COLO668 (cell line): ENCODE data around the gene STAT4.

Source experiments
- DNase-seq: peaks from one replicate; lab custom pipeline; 2025; ENCODE audit not compliant: unreplicated experiment; lab: John Stamatoyannopoulos, UW

STAT4 gene

DNA sequence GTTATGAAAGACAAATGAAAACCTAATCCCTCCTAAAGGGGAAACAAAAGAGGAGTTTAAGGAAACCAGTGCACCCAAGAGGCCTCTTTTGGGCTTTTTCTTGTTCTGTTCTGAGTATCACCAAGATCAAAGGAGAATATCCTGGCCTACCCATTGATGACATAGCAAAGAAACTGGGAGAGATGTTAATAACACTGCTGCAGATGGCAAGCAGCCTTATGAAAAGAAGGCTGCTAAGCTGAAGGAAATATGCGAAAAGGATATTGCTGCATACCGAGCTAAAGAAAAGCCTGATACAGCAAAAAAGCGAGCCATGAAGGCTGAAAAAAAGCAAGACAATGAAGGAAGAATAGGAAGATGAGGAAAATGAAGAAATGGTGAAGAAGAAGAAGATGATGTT, 23.6 kb upstream of the STAT4 start:
- no peak for DNase-seq

DNA sequence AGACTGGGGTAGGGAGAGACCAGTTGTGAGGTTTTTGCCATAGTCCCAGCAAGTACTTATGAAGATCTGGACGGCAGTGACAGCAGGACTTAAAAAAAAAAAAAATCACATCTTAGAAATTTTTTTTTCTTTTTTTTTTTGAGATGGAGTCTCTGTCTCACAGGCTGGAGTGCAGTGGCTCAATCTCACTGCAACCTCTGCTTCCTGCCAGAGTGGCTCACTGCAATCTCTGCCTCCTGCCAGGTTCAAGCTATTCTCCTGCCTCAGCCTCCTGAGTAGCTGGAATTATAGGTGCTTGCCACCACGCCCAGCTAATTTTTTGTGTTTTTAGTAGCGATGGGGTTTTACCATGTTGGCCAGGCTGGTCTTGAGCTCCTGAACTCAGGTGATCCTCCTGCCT, 22.4 kb upstream of the STAT4 start:
- DNase-seq = no peak

DNA sequence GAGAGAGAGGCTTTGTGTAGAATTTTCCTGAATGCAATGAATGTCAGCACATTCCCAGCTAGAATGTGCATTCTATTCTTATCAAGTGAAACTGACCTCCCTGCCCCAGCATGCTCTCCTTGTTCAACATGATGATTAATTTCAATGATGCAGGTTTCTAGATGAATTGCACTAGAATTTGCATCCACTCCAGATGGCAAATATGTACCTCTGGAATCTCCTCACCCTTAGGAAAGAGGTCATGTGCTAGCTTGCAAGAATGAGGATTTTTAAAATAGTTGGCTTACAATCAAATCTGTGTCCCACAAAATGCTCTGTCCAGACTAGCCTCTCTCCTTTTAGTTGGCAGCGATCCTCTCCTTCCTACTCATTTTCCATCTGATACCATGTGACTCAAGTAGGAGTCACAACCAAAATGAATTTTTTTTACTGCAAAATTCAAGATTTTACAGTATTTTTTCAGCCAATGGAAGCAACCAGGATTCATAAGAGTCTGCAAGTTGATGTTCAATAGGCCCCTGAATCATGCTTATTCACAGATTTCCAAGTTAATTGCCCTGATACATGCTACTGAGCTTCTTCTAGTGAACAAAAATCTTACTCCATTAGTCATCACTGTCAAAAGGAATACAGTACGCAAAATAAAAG, 21.0 kb upstream of the STAT4 start:
- DNase-seq = no peak

GRCh38 chr2:191171286-191171685, 20.5 kb upstream of the STAT4 start:
- no peak for DNase-seq

GRCh38 chr2:191170773-191171172, 20.0 kb upstream of the STAT4 start:
- DNase-seq = no peak

DNA sequence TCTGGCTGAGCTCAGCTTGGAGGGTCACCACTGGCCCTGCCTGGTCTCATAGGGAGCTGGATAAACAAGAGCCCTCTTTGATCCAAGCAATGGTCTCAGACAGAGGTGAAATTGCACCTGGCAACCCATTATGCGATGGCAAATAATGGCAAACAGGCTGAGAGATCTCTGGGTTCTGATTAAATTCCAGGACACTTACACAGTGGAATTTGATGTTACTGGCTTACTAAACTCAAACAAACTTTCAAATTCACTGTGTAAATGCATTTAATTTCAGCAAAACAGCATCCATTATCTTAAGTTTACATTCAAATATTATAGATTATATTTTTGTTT, 19.5 kb upstream of the STAT4 start:
- DNase-seq = no peak

DNA sequence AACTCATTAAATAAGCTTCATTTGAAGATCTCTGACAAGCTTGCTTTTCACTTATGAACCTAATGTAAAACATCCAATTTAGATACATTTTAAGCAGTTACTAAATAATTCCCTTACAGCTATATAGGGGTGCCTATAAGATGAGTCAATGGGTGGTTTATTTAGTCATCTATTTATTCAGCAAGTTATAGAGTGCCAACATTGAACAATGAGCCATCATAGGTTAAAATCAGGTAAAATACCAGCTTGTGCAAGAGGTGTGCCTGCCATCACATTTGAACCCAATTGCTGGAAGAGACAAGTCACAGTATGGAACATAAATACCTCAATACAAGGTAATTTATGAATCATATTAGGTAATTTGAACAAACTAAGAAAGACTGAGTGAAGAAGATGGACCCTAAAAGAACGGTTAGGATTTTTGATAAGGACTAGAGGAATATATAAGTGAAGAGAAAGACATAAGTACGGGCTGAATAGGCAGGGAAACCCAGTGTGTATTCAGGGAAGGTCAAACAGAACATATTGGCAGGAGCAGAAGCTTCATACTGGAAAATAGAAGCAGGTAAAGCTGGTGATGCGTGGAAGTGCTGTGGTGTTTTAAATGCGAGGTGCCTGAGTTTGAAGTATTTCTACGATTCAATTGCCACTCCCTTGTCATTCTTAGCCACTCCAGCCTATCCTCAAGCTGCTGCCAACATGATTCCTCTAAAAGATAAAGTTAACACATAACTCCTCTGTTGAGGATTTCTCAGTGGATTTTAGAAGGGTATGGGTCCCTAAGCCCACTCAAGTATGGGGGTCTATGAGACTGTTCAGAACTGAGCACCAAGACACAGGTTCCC, 18.9 kb upstream of the STAT4 start:
- DNase-seq = no peak

- DNase-seq = no peak
Measured at GRCh38 chr2:191167766-191168165, 17.0 kb upstream of the STAT4 start.

- no peak for DNase-seq
Measured at GRCh38 chr2:191166756-191167445, 16.1 kb upstream of the STAT4 start.

DNA sequence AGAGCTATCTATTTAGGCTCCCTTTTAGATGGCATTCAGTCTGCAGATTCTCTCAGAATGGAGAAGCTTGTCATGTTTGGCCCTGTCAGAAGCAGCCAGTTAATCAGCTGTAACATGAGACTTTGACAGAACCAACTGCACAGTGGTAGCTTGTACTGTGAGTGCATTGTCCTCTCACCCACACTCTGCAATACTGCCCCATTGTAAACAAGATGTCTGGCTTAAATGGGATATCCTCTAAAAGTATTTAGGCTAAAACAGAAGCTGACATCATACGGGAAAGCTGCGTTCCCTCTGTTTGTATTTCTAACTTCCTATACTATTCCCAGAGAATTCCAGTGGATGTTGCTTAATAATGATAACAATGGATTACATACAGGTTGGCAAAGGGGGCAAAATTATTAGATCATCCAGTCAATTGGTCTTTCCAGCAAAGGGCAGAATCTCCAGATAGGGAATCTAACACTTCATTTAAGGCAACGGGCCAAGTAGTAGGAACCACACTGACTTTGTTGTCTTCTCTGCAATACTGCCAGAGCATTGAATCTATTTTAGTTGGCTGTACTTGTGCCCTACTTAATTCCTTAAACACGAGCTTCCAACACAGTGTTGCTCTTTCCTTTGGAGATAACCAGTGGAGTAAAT, 15.4 kb upstream of the STAT4 start:
- DNase-seq = peak; percentile 31

- peak; percentile 15 for DNase-seq
Measured at GRCh38 chr2:191165176-191165643, 14.4 kb upstream of the STAT4 start.

DNA sequence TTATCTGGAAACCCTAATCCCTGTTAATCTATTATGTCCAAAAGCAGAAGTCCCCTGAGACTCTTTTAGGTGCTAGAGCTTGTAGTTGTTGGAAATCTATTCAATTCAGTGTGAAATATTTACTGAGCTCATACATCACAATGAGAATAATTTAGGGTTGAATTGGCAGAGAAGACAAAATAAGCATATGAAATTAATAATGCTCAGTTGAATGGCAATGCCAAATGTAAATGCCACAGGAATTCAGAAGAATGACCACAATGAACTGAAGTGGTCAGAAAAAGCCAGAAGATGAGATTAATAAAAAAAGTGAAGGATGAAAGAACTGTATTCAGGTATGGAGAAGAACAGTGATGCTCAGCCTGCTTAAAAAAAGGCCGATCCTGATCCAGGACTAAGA, 8.0 kb upstream of the STAT4 start:
- DNase-seq = no peak

- DNase-seq = no peak
Measured at GRCh38 chr2:191158193-191158592, 7.4 kb upstream of the STAT4 start.

DNA sequence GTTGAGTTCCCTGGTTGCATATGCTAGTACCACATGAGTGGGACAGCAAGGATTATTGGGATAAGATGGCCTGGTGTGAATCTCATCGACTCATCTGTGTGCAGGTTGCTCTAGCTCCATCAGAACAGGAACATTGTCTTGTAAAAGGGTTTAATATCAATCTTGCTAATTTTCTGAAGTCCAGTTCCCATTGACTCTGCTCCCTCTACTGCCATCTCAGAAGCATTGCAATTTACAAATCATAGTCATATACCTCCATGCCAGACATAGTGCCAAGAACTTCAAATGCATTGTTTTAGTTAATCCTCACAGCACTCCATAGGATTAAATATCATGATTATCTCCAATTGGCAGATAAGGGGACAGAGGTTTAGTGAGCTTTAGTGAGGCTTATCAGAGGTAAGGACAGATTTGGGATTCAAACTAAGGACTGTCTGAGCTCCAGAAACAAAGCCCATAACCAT, 4.8 kb upstream of the STAT4 start:
- no peak for DNase-seq

DNA sequence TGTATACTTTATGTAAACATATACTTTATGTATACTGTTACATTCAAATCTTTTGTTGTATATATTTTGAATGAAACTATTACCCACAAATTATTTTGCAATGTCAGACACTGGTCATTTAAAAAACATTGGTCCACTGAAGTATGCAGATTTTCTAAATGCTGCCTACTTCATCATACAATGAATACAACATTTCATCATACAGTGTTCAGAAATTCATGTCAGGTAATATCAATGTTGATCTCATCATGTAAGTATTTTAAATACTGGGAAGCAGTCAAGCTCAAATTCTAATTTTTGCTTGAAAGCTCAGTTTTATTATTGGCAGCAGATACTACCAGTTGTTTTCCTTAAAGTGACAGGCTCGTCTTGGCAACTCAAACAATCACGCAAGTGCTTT, 2.9 kb upstream of the STAT4 start:
- DNase-seq = no peak

- DNase-seq = no peak
Measured at GRCh38 chr2:191152482-191153240, 1.9 kb upstream of the STAT4 start.

- DNase-seq = no peak
Measured at GRCh38 chr2:191151331-191151730, 537 bp upstream of the STAT4 start.

- DNase-seq = no peak
Measured at GRCh38 chr2:191150230-191150599, 579 bp downstream of the STAT4 start.

- no peak for DNase-seq
Measured at GRCh38 chr2:191149391-191149790, 1.4 kb downstream of the STAT4 start.

- no peak for DNase-seq
Measured at GRCh38 chr2:191148791-191149190, 2.0 kb downstream of the STAT4 start.

DNA sequence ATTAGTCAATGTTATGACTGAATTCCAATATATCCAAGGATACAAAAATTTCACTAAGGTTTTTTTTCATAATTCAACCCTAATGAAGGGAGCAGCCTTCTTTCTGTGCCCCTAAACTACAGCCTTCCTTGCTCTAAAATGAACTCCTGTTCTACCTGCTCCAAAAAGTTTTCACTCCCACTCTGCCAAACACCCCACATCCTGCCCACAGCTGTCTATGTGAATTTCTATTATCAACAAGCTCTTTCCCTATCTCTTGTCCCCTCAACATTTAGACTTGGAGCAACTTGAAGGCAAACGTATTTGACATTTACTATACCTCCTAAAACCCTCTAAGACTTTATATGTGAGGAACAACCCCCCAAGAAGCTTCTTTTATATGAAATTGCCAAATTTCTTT, 2.5 kb downstream of the STAT4 start:
- DNase-seq = no peak
